Tibial nerve (tissue), 4 donors: Measurements from ENCODE around the gene PRPSAP1.

Experiments used
- EP300 ChIP-seq, 2 donors: sonication (generic); formaldehyde crosslinking; IDR thresholded peaks; one replicate each; pipeline ENCODE4 v1.6.1; 2017; ENCODE audit warnings: antibody characterized with exemption in 2 of 2, mild to moderate bottlenecking in 1 of 2
- POLR2A ChIP-seq, 2 donors: fragments of 450-650 bp; IDR thresholded peaks; one replicate each; pipeline ENCODE4 v1.6.1; 2017; ENCODE audit warnings: antibody characterized with exemption in 2 of 2, mild to moderate bottlenecking in 2 of 2, moderate library complexity in 2 of 2
- TF ChIP-seq, protein P1 (sequence below), 5 experiments: fragments of 200-600 bp in 3 of 5; fragments of 450-650 bp in 2 of 5; sonication (generic) in 3 of 5; IDR thresholded peaks; one replicate each; pipeline ENCODE4 v1.5.1; 2016 to 2019; ENCODE audit warnings: antibody characterized with exemption in 5 of 5, mild to moderate bottlenecking in 3 of 5, moderate library complexity in 2 of 5

DNA sequence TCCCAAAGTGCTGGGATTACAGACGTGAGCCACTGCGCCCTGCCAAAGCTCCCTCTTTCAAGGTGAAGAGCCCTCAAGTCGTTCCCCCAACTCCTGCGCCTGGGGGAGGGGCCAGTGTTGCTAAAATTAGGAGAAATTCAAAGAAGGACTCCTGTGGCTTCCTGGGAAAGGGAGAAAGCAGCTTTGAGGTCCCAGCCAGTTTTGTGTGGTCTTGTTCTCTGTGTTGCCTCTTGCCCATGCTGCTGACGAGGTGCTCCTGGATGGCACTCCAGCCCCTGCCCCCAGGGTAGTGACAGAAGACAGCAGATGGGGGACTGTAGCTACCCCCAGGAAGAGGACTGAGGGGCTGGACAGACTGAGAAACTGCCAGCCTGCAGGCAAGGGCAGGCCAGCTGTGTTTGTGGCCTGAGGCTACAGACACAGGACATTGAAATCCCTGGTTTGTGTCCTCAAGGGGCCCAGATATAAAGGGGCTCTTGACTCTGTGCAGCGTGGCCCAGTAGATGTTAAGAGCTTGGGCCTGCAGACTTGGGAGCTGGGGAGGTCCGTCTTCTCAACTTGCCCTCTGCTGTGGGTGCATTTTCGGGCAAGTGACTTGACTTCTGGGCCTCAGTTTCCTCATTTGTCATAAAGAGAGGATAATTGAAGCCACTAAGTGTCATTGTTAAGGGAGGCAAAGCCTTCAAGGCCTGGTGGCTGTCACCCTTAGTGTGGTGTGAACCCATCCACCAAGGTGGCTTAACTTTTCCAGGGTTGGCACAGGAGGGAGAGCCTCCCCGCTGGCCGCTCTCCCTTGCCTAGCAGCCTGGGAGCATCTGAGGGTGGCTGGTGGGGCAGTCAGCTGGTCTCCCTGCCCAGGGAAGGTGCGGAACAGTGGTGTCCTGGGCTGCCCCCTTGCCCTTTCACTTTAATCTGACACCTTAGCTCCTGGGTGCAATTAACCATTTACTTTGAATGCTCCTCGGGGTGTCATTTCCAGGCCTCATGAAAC, 84.4 kb downstream of the PRPSAP1 start:
- TF ChIP-seq, protein P1, sequence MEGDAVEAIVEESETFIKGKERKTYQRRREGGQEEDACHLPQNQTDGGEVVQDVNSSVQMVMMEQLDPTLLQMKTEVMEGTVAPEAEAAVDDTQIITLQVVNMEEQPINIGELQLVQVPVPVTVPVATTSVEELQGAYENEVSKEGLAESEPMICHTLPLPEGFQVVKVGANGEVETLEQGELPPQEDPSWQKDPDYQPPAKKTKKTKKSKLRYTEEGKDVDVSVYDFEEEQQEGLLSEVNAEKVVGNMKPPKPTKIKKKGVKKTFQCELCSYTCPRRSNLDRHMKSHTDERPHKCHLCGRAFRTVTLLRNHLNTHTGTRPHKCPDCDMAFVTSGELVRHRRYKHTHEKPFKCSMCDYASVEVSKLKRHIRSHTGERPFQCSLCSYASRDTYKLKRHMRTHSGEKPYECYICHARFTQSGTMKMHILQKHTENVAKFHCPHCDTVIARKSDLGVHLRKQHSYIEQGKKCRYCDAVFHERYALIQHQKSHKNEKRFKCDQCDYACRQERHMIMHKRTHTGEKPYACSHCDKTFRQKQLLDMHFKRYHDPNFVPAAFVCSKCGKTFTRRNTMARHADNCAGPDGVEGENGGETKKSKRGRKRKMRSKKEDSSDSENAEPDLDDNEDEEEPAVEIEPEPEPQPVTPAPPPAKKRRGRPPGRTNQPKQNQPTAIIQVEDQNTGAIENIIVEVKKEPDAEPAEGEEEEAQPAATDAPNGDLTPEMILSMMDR (IDR thresholded peaks at IDR 0.05), result no peak
- TF ChIP-seq POLR2A (IDR thresholded peaks at IDR 0.05) (no peak), EP300 (IDR thresholded peaks at IDR 0.05) (no peak)
